Astrocyte of the spinal cord (primary cell): Measurements from ENCODE around the gene LMBR1.

Source experiments
- DNase-seq: peaks from one replicate; pipeline ENCODE4 v3.0.0; 2011; ENCODE audit warnings: low read depth, low spot score
- H3K4me3 ChIP-seq: 2 replicates; pipeline ENCODE4 v1.5.1; 2011; ENCODE audit warnings: low read depth, mild to moderate bottlenecking, low read length, moderate library complexity
- in situ Hi-C: cut with HindIII; loops from 2 replicates; pipeline ENCODE4 v1.10.0; 2017; ENCODE audit warnings: low sequenced_read_pairs
- TF ChIP-seq, protein P1 (sequence below): IDR thresholded peaks from 2 replicates; pipeline ENCODE4 v1.5.1; 2012; ENCODE audit warnings: low read depth, mild to moderate bottlenecking, low read length, inconsistent platforms

LMBR1 gene

DNA sequence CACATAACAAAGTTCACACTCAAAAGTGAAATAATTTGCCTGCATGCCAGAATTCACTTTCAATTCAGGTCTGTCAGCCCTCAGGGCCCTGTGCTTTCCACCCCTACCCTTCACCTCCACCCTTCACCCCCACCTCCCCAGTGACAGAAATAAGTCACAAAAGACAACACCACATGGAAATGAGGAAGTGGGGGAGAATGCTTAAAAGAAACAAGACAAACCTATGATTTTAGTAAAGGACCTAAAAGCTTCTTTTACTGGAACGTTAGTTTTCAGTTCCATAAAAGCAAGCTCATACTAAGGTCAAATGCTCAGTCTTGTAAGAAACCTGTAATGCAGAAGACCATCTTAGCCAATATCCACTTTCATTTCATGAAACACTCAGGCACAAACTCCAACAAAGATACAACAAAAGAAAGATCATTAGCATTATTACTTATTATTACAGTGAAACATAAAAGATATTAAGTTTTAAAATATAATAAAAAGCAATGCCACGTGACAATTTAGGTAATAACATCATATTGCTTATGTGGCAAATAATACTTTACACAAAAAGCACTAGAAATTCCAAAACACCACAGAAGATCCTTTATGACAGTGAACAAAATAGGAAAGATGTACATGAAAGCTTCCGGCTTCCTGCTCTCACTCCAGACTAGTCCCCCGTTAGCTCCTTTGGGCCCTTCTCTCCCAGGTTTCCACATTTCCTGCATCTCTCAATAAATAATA is 112.1 kb downstream of the LMBR1 start:
- TF ChIP-seq, protein P1, sequence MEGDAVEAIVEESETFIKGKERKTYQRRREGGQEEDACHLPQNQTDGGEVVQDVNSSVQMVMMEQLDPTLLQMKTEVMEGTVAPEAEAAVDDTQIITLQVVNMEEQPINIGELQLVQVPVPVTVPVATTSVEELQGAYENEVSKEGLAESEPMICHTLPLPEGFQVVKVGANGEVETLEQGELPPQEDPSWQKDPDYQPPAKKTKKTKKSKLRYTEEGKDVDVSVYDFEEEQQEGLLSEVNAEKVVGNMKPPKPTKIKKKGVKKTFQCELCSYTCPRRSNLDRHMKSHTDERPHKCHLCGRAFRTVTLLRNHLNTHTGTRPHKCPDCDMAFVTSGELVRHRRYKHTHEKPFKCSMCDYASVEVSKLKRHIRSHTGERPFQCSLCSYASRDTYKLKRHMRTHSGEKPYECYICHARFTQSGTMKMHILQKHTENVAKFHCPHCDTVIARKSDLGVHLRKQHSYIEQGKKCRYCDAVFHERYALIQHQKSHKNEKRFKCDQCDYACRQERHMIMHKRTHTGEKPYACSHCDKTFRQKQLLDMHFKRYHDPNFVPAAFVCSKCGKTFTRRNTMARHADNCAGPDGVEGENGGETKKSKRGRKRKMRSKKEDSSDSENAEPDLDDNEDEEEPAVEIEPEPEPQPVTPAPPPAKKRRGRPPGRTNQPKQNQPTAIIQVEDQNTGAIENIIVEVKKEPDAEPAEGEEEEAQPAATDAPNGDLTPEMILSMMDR, result no peak
- in situ Hi-C loops, result no loop called here
- no peak for DNase-seq
- H3K4me3 ChIP-seq, result no peak overlapping the region

DNA sequence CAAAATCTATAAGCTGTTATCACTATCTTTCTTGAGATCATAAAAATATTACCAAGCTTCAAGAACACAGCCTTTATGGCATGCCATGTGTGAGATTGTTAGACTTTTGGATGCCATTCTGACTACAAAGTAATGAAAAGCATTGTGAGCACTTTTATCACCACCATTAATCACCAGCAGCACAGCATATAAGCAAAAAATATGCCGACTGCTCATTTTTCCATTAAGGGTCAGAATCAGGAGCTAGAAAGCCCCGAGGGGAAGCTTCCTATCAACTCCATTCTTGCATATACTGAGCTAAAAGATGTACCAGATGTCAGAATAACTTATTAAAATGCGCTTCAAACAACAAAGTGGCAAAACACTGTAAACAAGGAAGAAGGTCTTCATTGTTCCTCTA is 114.3 kb downstream of the LMBR1 start:
- TF ChIP-seq, protein P1, result no peak
- no peak for DNase-seq
- in situ Hi-C loops, result no loop called here
- no peak overlapping the region for H3K4me3 ChIP-seq

DNA sequence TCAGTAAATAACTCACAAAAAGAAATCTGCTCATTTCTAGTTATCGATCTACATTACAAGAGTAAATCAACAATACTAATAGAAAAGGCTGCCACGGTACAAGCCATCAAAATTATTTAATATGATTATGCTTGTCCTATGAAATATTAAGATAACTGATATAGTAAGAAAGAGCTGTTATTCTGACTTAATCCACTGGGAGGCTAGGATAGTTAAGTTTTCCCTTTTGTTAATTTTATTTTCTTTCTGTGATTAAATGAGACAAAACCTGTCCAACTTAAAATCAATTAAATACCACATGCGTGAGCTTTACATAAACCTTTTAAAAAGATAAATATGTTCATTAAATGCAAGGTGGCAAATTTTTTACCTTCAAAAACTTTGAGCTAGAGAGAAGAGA is 114.8 kb downstream of the LMBR1 start:
- no peak overlapping the region for H3K4me3 ChIP-seq
- DNase-seq, result no peak
- TF ChIP-seq, protein P1, result peak; percentile 13
- in situ Hi-C loops, result no loop called here

DNA sequence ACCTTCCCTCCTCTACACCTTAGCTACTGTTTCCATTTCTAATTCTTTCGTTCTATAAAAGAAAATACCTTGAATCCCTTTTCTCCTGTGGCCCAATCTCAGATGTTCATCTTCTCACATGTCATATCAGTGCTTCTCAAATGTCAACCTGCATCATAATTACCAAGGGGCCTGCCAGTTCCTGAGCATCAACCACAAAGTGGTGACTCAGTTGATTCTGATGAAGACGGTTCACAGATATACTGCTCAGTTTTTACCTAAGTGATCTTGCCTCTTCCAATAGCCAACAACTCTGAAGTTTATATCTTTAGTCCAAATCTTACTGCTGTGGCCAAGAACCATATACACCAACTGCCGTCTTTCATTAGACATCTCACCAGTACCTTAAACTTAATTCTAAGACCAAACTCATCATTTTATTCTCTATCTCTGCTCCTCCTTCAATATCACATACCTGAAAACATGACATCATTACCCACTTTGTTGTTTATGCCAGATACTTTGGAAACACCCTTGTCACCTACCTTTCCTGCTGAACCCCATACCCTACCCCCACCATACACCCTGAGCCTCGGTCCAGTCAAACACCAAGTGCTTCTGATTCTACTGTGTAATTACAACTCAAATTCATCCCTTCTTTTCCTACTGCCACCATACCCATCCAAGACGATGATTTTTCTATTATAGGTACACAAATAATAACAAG is 115.5 kb downstream of the LMBR1 start:
- TF ChIP-seq, protein P1, result no peak
- no peak overlapping the region for H3K4me3 ChIP-seq
- in situ Hi-C loops, result no loop called here
- peak; percentile 14 for DNase-seq

DNA sequence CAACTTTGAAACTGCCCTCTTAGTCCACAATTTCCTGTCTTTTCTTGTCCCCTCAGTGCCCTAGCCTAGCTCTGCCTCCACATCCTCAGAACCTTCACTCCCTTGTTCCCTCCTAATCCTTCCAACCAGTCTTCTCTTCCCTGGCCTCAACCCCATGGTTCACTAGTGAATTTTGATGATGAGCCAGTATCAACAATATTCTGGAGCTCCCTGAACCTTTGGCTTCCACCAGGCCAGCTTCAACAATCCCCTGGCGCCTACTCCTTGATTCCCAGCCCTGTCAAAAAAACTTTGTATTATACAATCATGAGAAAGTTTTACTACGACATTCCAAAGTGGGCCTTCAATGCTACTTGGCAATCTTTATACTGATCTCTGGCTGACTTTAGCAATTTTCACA is 116.5 kb downstream of the LMBR1 start:
- in situ Hi-C loops, result no loop called here
- no peak overlapping the region for H3K4me3 ChIP-seq
- no peak for DNase-seq
- TF ChIP-seq, protein P1, result no peak

DNA sequence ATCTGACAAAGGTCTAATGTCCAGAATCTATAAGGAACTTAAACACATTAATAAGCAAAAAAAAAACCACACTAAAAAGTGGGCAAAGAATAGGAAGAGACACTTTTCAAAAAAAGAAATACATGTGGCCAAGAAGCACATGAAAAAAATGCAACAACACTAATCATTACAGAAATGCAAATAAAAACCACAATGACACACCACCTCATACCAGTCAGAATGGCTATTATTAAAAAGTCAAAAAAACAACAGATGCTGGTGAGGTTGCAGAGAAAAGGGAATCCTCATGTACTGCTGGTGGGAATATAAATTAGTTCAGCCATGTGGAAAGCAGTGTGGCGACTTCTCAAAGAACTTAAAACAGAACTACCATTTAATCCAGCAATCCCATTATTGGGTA is 119.0 kb downstream of the LMBR1 start:
- in situ Hi-C loops, result no loop called here
- TF ChIP-seq, protein P1, result no peak
- DNase-seq, result peak; percentile 11
- no peak overlapping the region for H3K4me3 ChIP-seq
